CD4-positive, alpha-beta T cell treated with Interleukin-4 for 4 hours (primary cell): ENCODE data around the gene YES1.

Source experiments
- DNase-seq: peaks from one replicate; pipeline ENCODE4 v3.0.0-alpha.2; 2020

The YES1 gene

GRCh38 chr18:811892-812375 is at the start of gene YES1:
Gene YES1, minus strand, starts transcription at chr18:812242. Its CDS starts 55,415 bp downstream, at chr18:756827.
- DNase-seq: no peak

- DNase-seq: no peak
These were observed 45.9 kb upstream of the YES1 start for GRCh38 chr18:857986-858385.

GRCh38 chr18:853471-853870 is 41.4 kb upstream of the YES1 start:
- no peak for DNase-seq

- no peak for DNase-seq
These were observed 38.9 kb upstream of the YES1 start for GRCh38 chr18:850960-851359.

- DNase-seq: no peak
These were observed 37.0 kb upstream of the YES1 start for GRCh38 chr18:849021-849420.

- no peak for DNase-seq
These were observed 36.2 kb upstream of the YES1 start for GRCh38 chr18:848062-848861.

- no peak for DNase-seq
These were observed 33.2 kb upstream of the YES1 start for GRCh38 chr18:845152-845819.

GRCh38 chr18:841647-842370 is 29.8 kb upstream of the YES1 start:
- no peak for DNase-seq

- no peak for DNase-seq
These were observed 28.5 kb upstream of the YES1 start for GRCh38 chr18:840516-840915.

- no peak for DNase-seq
These were observed 28.0 kb upstream of the YES1 start for GRCh38 chr18:840023-840408.

GRCh38 chr18:839224-840022 is 27.4 kb upstream of the YES1 start:
- DNase-seq: peak; percentile 79

- no peak for DNase-seq
These were observed 25.9 kb upstream of the YES1 start for GRCh38 chr18:837922-838321.

- DNase-seq: no peak
These were observed 22.2 kb upstream of the YES1 start for GRCh38 chr18:834082-834720.

- DNase-seq: no peak
These were observed 21.2 kb upstream of the YES1 start for GRCh38 chr18:833197-833596.

GRCh38 chr18:832085-832681 is 20.1 kb upstream of the YES1 start:
- DNase-seq: no peak

- DNase-seq: peak; percentile 40
These were observed 18.4 kb upstream of the YES1 start for GRCh38 chr18:830315-830901.

GRCh38 chr18:829432-829831 is 17.4 kb upstream of the YES1 start:
- DNase-seq: no peak

GRCh38 chr18:827093-827677 is 15.1 kb upstream of the YES1 start:
- no peak for DNase-seq

- no peak for DNase-seq
These were observed 14.0 kb upstream of the YES1 start for GRCh38 chr18:825891-826585.

GRCh38 chr18:824179-824578 is 12.1 kb upstream of the YES1 start:
- DNase-seq: no peak
